ENCODE measurements around the gene TMTC1.

Gene TMTC1

GRCh38 chr12:29521951-29522350 is 261.8 kb downstream of the TMTC1 start:
- no peaks in the 10 kb centered on the region for H3K4me1 ChIP-seq (ENCODE audit: insufficient read depth, insufficient read length)
- no peaks in the 10 kb centered on the region for H3K36me3 ChIP-seq (ENCODE audit: insufficient read depth, insufficient read length, low read length)
- H3K27me3 ChIP-seq (ENCODE audit: insufficient read depth, insufficient read length), result no peaks in the 10 kb centered on the region
- no peak for DNase-seq (ENCODE audit: low read depth, low spot score)
- H3K9me3 ChIP-seq (ENCODE audit: insufficient read depth, low read length), result no peaks in the 10 kb centered on the region
- no peak overlapping the region for H3K4me3 ChIP-seq (ENCODE audit: insufficient read length, low read depth)
- TF ChIP-seq SUZ12 (IDR thresholded peaks at IDR 0.05; ENCODE audit: extremely low read depth, insufficient read depth, insufficient read length) (no peak), YY1 (IDR thresholded peaks at IDR 0.05; ENCODE audit: insufficient read depth, insufficient read length) (no peak), ZNF274 (IDR thresholded peaks at IDR 0.05; ENCODE audit: low read depth, low read length) (no peak)
- no peak overlapping the region for H3K9ac ChIP-seq (ENCODE audit: insufficient read length, low read depth)

GRCh38 chr12:29519585-29520182 is 264.1 kb downstream of the TMTC1 start:
- H3K4me1 ChIP-seq (ENCODE audit: insufficient read depth, insufficient read length), result no peaks in the 10 kb centered on the region
- H3K27me3 ChIP-seq (ENCODE audit: insufficient read depth, insufficient read length), result no peaks in the 10 kb centered on the region
- H3K4me3 ChIP-seq (ENCODE audit: insufficient read length, low read depth), result no peak overlapping the region
- no peak overlapping the region for H3K9ac ChIP-seq (ENCODE audit: insufficient read length, low read depth)
- TF ChIP-seq ZNF274 (IDR thresholded peaks at IDR 0.05; ENCODE audit: low read depth, low read length) (no peak), YY1 (IDR thresholded peaks at IDR 0.05; ENCODE audit: insufficient read depth, insufficient read length) (no peak), SUZ12 (IDR thresholded peaks at IDR 0.05; ENCODE audit: extremely low read depth, insufficient read depth, insufficient read length) (no peak)
- no peaks in the 10 kb centered on the region for H3K36me3 ChIP-seq (ENCODE audit: insufficient read depth, insufficient read length, low read length)
- DNase-seq (ENCODE audit: low read depth, low spot score), result peak; percentile 63
- no peaks in the 10 kb centered on the region for H3K9me3 ChIP-seq (ENCODE audit: insufficient read depth, low read length)

GRCh38 chr12:29518407-29518806 is 265.3 kb downstream of the TMTC1 start:
- no peak overlapping the region for H3K9ac ChIP-seq (ENCODE audit: insufficient read length, low read depth)
- TF ChIP-seq SUZ12 (IDR thresholded peaks at IDR 0.05; ENCODE audit: extremely low read depth, insufficient read depth, insufficient read length) (no peak), YY1 (IDR thresholded peaks at IDR 0.05; ENCODE audit: insufficient read depth, insufficient read length) (no peak), ZNF274 (IDR thresholded peaks at IDR 0.05; ENCODE audit: low read depth, low read length) (no peak)
- no peaks in the 10 kb centered on the region for H3K4me1 ChIP-seq (ENCODE audit: insufficient read depth, insufficient read length)
- H3K27me3 ChIP-seq (ENCODE audit: insufficient read depth, insufficient read length), result no peaks in the 10 kb centered on the region
- H3K4me3 ChIP-seq (ENCODE audit: insufficient read length, low read depth), result no peak overlapping the region
- no peaks in the 10 kb centered on the region for H3K36me3 ChIP-seq (ENCODE audit: insufficient read depth, insufficient read length, low read length)
- no peaks in the 10 kb centered on the region for H3K9me3 ChIP-seq (ENCODE audit: insufficient read depth, low read length)
- no peak for DNase-seq (ENCODE audit: low read depth, low spot score)

- Histone ChIP-seq H3K36me3 (ENCODE audit: insufficient read depth, insufficient read length, low read length) (no peaks in the 10 kb centered on the region), H3K9ac (ENCODE audit: insufficient read length, low read depth) (no peak overlapping the region), H3K4me1 (ENCODE audit: insufficient read depth, insufficient read length) (no peaks in the 10 kb centered on the region), H3K9me3 (ENCODE audit: insufficient read depth, low read length) (no peaks in the 10 kb centered on the region), H3K27me3 (ENCODE audit: insufficient read depth, insufficient read length) (no peaks in the 10 kb centered on the region), H3K4me3 (ENCODE audit: insufficient read length, low read depth) (no peak overlapping the region)
- no peak for DNase-seq (ENCODE audit: low read depth, low spot score)
- TF ChIP-seq SUZ12 (IDR thresholded peaks at IDR 0.05; ENCODE audit: extremely low read depth, insufficient read depth, insufficient read length) (no peak), ZNF274 (IDR thresholded peaks at IDR 0.05; ENCODE audit: low read depth, low read length) (no peak), YY1 (IDR thresholded peaks at IDR 0.05; ENCODE audit: insufficient read depth, insufficient read length) (no peak)
Measured at GRCh38 chr12:29517264-29517663, 266.5 kb downstream of the TMTC1 start.

- no peaks in the 10 kb centered on the region for H3K36me3 ChIP-seq (ENCODE audit: insufficient read depth, insufficient read length, low read length)
- no peaks in the 10 kb centered on the region for H3K9me3 ChIP-seq (ENCODE audit: insufficient read depth, low read length)
- H3K9ac ChIP-seq (ENCODE audit: insufficient read length, low read depth), result no peak overlapping the region
- H3K4me1 ChIP-seq (ENCODE audit: insufficient read depth, insufficient read length), result no peaks in the 10 kb centered on the region
- TF ChIP-seq SUZ12 (IDR thresholded peaks at IDR 0.05; ENCODE audit: extremely low read depth, insufficient read depth, insufficient read length) (no peak), YY1 (IDR thresholded peaks at IDR 0.05; ENCODE audit: insufficient read depth, insufficient read length) (no peak), ZNF274 (IDR thresholded peaks at IDR 0.05; ENCODE audit: low read depth, low read length) (no peak)
- DNase-seq (ENCODE audit: low read depth, low spot score), result no peak
- no peak overlapping the region for H3K4me3 ChIP-seq (ENCODE audit: insufficient read length, low read depth)
- H3K27me3 ChIP-seq (ENCODE audit: insufficient read depth, insufficient read length), result no peaks in the 10 kb centered on the region
Measured at GRCh38 chr12:29516431-29516875, 267.3 kb downstream of the TMTC1 start.

GRCh38 chr12:29510591-29511185 is 273.1 kb downstream of the TMTC1 start:
- Histone ChIP-seq H3K9ac (ENCODE audit: insufficient read length, low read depth) (no peak overlapping the region), H3K36me3 (ENCODE audit: insufficient read depth, insufficient read length, low read length) (no peaks in the 10 kb centered on the region), H3K4me3 (ENCODE audit: insufficient read length, low read depth) (no peak overlapping the region), H3K4me1 (ENCODE audit: insufficient read depth, insufficient read length) (no peaks in the 10 kb centered on the region), H3K27me3 (ENCODE audit: insufficient read depth, insufficient read length) (no peaks in the 10 kb centered on the region), H3K9me3 (ENCODE audit: insufficient read depth, low read length) (no peaks in the 10 kb centered on the region)
- DNase-seq (ENCODE audit: low read depth, low spot score), result no peak
- TF ChIP-seq SUZ12 (IDR thresholded peaks at IDR 0.05; ENCODE audit: extremely low read depth, insufficient read depth, insufficient read length), result no peak
- TF ChIP-seq YY1 (IDR thresholded peaks at IDR 0.05; ENCODE audit: insufficient read depth, insufficient read length), result no peak
- no peak for TF ChIP-seq ZNF274 (IDR thresholded peaks at IDR 0.05; ENCODE audit: low read depth, low read length)

- H3K9me3 ChIP-seq (ENCODE audit: insufficient read depth, low read length), result no peaks in the 10 kb centered on the region
- TF ChIP-seq SUZ12 (IDR thresholded peaks at IDR 0.05; ENCODE audit: extremely low read depth, insufficient read depth, insufficient read length) (no peak), YY1 (IDR thresholded peaks at IDR 0.05; ENCODE audit: insufficient read depth, insufficient read length) (no peak), ZNF274 (IDR thresholded peaks at IDR 0.05; ENCODE audit: low read depth, low read length) (no peak)
- no peak overlapping the region for H3K9ac ChIP-seq (ENCODE audit: insufficient read length, low read depth)
- no peak overlapping the region for H3K4me3 ChIP-seq (ENCODE audit: insufficient read length, low read depth)
- H3K36me3 ChIP-seq (ENCODE audit: insufficient read depth, insufficient read length, low read length), result no peaks in the 10 kb centered on the region
- DNase-seq (ENCODE audit: low read depth, low spot score), result no peak
- H3K4me1 ChIP-seq (ENCODE audit: insufficient read depth, insufficient read length), result no peaks in the 10 kb centered on the region
- H3K27me3 ChIP-seq (ENCODE audit: insufficient read depth, insufficient read length), result no peaks in the 10 kb centered on the region
Measured at GRCh38 chr12:29509503-29509902, 274.2 kb downstream of the TMTC1 start.
